ENCODE data around the gene CCDC12.

The CCDC12 gene

GRCh38 chr3:46942481-46943236 lies 33.9 kb downstream of the CCDC12 start:
- no peak overlapping the region for H3K27ac ChIP-seq
- no peak for TF ChIP-seq CTCF (conservative IDR thresholded peaks at IDR 0.05)

- H3K27ac ChIP-seq, result no peak overlapping the region
- no peak for TF ChIP-seq CTCF (conservative IDR thresholded peaks at IDR 0.05)
Observed at GRCh38 chr3:46942076-46942475, 34.5 kb downstream of the CCDC12 start.

GRCh38 chr3:46939578-46940445 lies 36.7 kb downstream of the CCDC12 start:
- no peak for TF ChIP-seq CTCF (conservative IDR thresholded peaks at IDR 0.05)
- H3K27ac ChIP-seq, result no peak overlapping the region

GRCh38 chr3:46938118-46938517 lies 38.4 kb downstream of the CCDC12 start:
- no peak overlapping the region for H3K27ac ChIP-seq
- no peak for TF ChIP-seq CTCF (conservative IDR thresholded peaks at IDR 0.05)

DNA sequence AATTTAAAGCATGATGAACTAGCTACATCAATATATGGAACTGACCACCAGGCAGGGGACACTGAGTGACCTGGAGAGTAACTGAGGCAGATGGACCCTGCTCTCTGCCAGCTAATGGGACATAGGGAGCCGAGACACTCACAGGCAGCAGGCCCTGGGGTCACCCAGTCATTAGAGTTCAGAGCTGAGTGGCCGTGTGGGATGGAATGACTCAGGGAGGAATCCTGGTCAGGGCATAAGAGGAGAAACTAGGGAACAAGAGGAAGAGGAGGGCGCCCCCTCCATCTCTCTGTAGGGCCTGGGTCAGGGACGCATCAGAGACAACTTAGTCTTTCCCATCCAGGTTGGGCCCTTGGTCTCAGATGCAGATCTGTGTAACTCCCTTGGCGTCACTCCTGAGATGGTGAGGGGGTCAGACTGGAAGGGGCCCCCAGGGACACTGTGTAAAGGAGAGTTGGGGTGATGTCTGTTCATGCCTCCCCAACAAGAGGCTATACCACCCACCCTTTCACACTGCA lies 39.8 kb downstream of the CCDC12 start:
- no peak overlapping the region for H3K27ac ChIP-seq
- TF ChIP-seq CTCF (conservative IDR thresholded peaks at IDR 0.05), result no peak

DNA sequence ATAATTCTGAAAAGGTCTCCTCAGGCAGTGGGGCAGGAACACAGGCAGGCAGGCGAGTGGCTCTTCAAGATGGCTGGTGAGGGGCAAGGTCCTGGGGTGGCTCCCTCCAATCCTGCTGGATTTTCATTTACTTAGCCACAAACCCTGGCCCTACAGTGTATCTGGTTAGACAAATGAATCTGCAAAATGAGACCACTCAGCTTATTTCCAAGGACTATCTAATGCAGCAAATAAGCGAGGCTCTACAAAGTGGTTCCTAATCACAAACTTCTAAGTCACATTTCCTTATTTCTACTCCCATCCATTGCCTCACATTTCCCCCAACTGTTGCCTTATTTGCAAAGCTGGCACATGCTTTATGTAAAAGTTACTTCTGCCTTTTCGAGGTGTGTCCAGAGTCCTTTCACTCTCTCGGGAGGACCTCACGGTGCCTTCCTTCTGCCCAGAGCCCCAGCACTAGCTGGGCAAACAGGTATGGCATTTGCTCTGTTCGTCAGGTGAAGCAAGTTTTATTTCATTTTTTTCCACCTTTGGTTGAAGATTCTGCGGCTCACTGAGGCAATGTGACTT lies 40.5 kb downstream of the CCDC12 start:
- TF ChIP-seq CTCF (conservative IDR thresholded peaks at IDR 0.05), result no peak
- H3K27ac ChIP-seq, result no peak overlapping the region
